C4-2B (cell line): ENCODE results near the gene FMO5.

Experiments
- H3K27ac ChIP-seq: fragments of 450-650 bp; 2 replicates; pipeline ENCODE4 v1.5.1; 2017
- CTCF ChIP-seq: fragments of 450-650 bp; conservative IDR thresholded peaks from 2 replicates; pipeline ENCODE4 v1.5.1; 2017; ENCODE audit warnings: mild to moderate bottlenecking
- ZFX ChIP-seq: fragments of 450-650 bp; IDR thresholded peaks from 2 replicates; pipeline ENCODE4 v1.6.1; 2017

Gene FMO5

GRCh38 chr1:147225193-147225730 is at the start of gene FMO5:
TSS of gene FMO5 (minus strand) at chr1:147225339. CDS start at chr1:147225029, 310 bp downstream.
- no peak for TF ChIP-seq ZFX
- TF ChIP-seq CTCF = no peak
- H3K27ac ChIP-seq = peak within 1 kb of the TSS; percentile 12; the same call in 1 of the 2 replicates

- H3K27ac ChIP-seq = no peak overlapping the region
- TF ChIP-seq CTCF (peak; percentile 83), ZFX (no peak)
These were observed 48.5 kb upstream of the FMO5 start for GRCh38 chr1:147273409-147274336.

GRCh38 chr1:147272042-147272441 is 46.9 kb upstream of the FMO5 start:
- no peak overlapping the region for H3K27ac ChIP-seq
- no peak for TF ChIP-seq ZFX
- no peak for TF ChIP-seq CTCF

GRCh38 chr1:147270721-147271120 is 45.6 kb upstream of the FMO5 start:
- TF ChIP-seq ZFX (no peak), CTCF (no peak)
- no peak overlapping the region for H3K27ac ChIP-seq

GRCh38 chr1:147267711-147268110 is 42.6 kb upstream of the FMO5 start:
- no peak for TF ChIP-seq CTCF
- no peak for TF ChIP-seq ZFX
- H3K27ac ChIP-seq = no peak overlapping the region

- TF ChIP-seq CTCF (no peak), ZFX (no peak)
These were observed 41.2 kb upstream of the FMO5 start for GRCh38 chr1:147266381-147266780.

GRCh38 chr1:147264158-147264768 is 39.1 kb upstream of the FMO5 start:
- no peak overlapping the region for H3K27ac ChIP-seq
- TF ChIP-seq CTCF (no peak), ZFX (no peak)

More at GRCh38 chr1:147266381-147266780, 41.2 kb upstream of the FMO5 start:
- no peak overlapping the region for H3K27ac ChIP-seq
